GM10266 (cell line): ENCODE results near the gene LCOR.

Experiments used
- DNase-seq: peaks from one replicate; pipeline ENCODE4 v3.0.0; 2012; ENCODE audit errors: extremely low spot score
- TF ChIP-seq, protein P1 (sequence below): IDR thresholded peaks from 2 replicates; pipeline ENCODE4 v1.5.1; 2012; ENCODE audit warnings: mild to moderate bottlenecking, low read depth; ENCODE audit not compliant: control insufficient read depth, insufficient read depth; ENCODE audit errors: missing control alignments

The LCOR gene

DNA sequence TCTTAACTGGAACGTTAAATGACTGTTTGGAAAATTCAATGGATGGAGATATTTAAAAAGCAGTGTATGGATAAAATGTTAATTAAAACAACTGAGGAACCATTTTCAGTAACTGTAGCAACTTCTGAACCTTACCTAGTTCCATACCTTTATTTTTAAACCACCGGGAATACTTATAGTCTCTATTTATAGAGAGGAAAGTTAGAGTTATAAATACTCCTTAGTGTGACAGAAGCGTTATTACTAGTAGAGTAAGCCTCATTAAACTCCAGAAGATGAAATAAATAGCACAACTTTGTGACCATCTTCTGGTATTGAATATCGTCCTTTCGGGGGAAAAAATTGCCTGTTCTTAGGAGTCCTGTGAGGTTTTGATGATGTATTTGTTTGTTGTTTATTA is 114.9 kb downstream of the LCOR start:
- TF ChIP-seq, protein P1, sequence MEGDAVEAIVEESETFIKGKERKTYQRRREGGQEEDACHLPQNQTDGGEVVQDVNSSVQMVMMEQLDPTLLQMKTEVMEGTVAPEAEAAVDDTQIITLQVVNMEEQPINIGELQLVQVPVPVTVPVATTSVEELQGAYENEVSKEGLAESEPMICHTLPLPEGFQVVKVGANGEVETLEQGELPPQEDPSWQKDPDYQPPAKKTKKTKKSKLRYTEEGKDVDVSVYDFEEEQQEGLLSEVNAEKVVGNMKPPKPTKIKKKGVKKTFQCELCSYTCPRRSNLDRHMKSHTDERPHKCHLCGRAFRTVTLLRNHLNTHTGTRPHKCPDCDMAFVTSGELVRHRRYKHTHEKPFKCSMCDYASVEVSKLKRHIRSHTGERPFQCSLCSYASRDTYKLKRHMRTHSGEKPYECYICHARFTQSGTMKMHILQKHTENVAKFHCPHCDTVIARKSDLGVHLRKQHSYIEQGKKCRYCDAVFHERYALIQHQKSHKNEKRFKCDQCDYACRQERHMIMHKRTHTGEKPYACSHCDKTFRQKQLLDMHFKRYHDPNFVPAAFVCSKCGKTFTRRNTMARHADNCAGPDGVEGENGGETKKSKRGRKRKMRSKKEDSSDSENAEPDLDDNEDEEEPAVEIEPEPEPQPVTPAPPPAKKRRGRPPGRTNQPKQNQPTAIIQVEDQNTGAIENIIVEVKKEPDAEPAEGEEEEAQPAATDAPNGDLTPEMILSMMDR = no peak
- no peak for DNase-seq

GRCh38 chr10:96949039-96949683 is 117.1 kb downstream of the LCOR start:
- DNase-seq = no peak
- TF ChIP-seq, protein P1 = no peak

- no peak for DNase-seq
These were observed 119.9 kb downstream of the LCOR start for GRCh38 chr10:96951954-96952353.

DNA sequence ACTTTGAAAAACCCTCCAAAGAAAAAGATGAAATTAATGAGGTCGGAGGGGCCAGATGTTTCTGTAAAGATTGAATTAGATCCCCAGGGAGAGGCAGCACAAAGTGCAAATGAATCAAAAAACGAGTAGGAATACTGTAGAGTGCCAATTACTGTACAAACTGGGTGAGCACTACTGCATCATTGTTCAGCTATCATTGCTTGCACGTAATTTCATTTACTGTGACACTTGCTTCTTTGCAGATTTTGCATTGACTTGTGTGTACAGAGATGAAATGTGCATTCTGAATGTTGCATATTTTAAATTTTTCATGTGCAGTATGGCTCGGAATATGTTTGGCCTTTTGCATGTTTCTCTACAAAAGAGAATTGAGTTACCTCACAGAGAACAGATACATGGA is 123.7 kb downstream of the LCOR start:
- TF ChIP-seq, protein P1 = no peak
- DNase-seq = no peak

More at GRCh38 chr10:96951954-96952353, 119.9 kb downstream of the LCOR start:
- TF ChIP-seq, protein P1 = no peak

GRCh38 chr10:96958071-96958470 is 126.0 kb downstream of the LCOR start:
- TF ChIP-seq, protein P1 = no peak
- DNase-seq = no peak

DNA sequence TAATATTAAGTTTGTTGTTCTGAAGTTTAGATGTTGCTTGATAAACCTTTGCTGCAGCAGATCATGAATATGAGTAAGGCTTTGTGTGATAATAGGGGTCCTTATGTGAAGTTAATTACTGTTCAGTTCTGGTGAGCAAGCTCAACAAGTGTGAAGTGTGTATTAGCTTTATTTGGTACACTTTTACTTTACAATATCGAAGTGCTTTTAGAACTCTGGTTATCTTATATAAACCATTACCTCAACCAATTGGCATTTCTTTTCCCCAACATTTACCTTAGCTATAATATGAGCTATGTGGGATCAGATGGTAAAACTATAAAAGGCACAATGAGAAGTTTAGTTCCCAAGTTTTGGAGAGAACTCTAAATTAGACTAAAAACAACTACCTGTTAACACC is 127.6 kb downstream of the LCOR start:
- TF ChIP-seq, protein P1 = no peak
- DNase-seq = no peak

GRCh38 chr10:96960872-96961271 is 128.8 kb downstream of the LCOR start:
- no peak for DNase-seq
- TF ChIP-seq, protein P1 = no peak
